ENCODE results near the gene MEF2C.

Gene MEF2C

GRCh38 chr5:88929385-88929784 lies 46.4 kb upstream of the MEF2C start:
- H3K27ac ChIP-seq (ENCODE audit: low read depth, low read length) = no peak overlapping the region
- TF ChIP-seq CTCF (IDR thresholded peaks at IDR 0.05; ENCODE audit: low read depth, low read length, poor library complexity, severe bottlenecking) (no peak), EZH2phosphoT487 (IDR thresholded peaks at IDR 0.05; ENCODE audit: borderline replicate concordance, low read length) (no peak)
- no peaks in the 10 kb centered on the region for H3F3A ChIP-seq (ENCODE audit: control insufficient read depth, insufficient read depth)
- no peaks in the 10 kb centered on the region for H4K20me1 ChIP-seq (ENCODE audit: control insufficient read depth, insufficient read depth, low read depth, low read length)
- no peaks in the 10 kb centered on the region for H3K9me3 ChIP-seq (ENCODE audit: control insufficient read depth, insufficient read depth, low read length)
- H3K36me3 ChIP-seq (ENCODE audit: control insufficient read depth, low read length) = no peaks in the 10 kb centered on the region
- H3K4me2 ChIP-seq (ENCODE audit: low read length) = no peak overlapping the region
- no peaks in the 10 kb centered on the region for H3K4me1 ChIP-seq (ENCODE audit: control insufficient read depth, low read length)
- H3K79me2 ChIP-seq (ENCODE audit: control insufficient read depth, low read length) = no peaks in the 10 kb centered on the region
- no peaks in the 10 kb centered on the region for H3K9me2 ChIP-seq (replicated peaks; ENCODE audit: control insufficient read depth, low read length)
- H3K4me3 ChIP-seq (ENCODE audit: low read length) = no peak overlapping the region
- no peaks in the 10 kb centered on the region for H3K27me3 ChIP-seq (ENCODE audit: control insufficient read depth, low read length)

GRCh38 chr5:88926774-88927173 lies 43.8 kb upstream of the MEF2C start:
- Histone ChIP-seq H3K9me2 (replicated peaks; ENCODE audit: control insufficient read depth, low read length) (no peaks in the 10 kb centered on the region), H3K79me2 (ENCODE audit: control insufficient read depth, low read length) (no peaks in the 10 kb centered on the region), H3K27ac (ENCODE audit: low read depth, low read length) (no peak overlapping the region), H3K4me1 (ENCODE audit: control insufficient read depth, low read length) (no peaks in the 10 kb centered on the region), H3F3A (ENCODE audit: control insufficient read depth, insufficient read depth) (no peaks in the 10 kb centered on the region), H3K4me3 (ENCODE audit: low read length) (no peak overlapping the region), H3K27me3 (ENCODE audit: control insufficient read depth, low read length) (no peaks in the 10 kb centered on the region), H3K4me2 (ENCODE audit: low read length) (no peak overlapping the region), H3K36me3 (ENCODE audit: control insufficient read depth, low read length) (no peaks in the 10 kb centered on the region), H4K20me1 (ENCODE audit: control insufficient read depth, insufficient read depth, low read depth, low read length) (no peaks in the 10 kb centered on the region), H3K9me3 (ENCODE audit: control insufficient read depth, insufficient read depth, low read length) (no peaks in the 10 kb centered on the region)
- TF ChIP-seq EZH2phosphoT487 (IDR thresholded peaks at IDR 0.05; ENCODE audit: borderline replicate concordance, low read length) (no peak), CTCF (IDR thresholded peaks at IDR 0.05; ENCODE audit: low read depth, low read length, poor library complexity, severe bottlenecking) (no peak)

GRCh38 chr5:88925692-88926490 lies 42.9 kb upstream of the MEF2C start:
- no peaks in the 10 kb centered on the region for H3K4me1 ChIP-seq (ENCODE audit: control insufficient read depth, low read length)
- no peaks in the 10 kb centered on the region for H4K20me1 ChIP-seq (ENCODE audit: control insufficient read depth, insufficient read depth, low read depth, low read length)
- no peak overlapping the region for H3K4me3 ChIP-seq (ENCODE audit: low read length)
- TF ChIP-seq CTCF (IDR thresholded peaks at IDR 0.05; ENCODE audit: low read depth, low read length, poor library complexity, severe bottlenecking) (no peak), EZH2phosphoT487 (IDR thresholded peaks at IDR 0.05; ENCODE audit: borderline replicate concordance, low read length) (no peak)
- no peaks in the 10 kb centered on the region for H3K79me2 ChIP-seq (ENCODE audit: control insufficient read depth, low read length)
- no peaks in the 10 kb centered on the region for H3K9me2 ChIP-seq (replicated peaks; ENCODE audit: control insufficient read depth, low read length)
- H3K9me3 ChIP-seq (ENCODE audit: control insufficient read depth, insufficient read depth, low read length) = no peaks in the 10 kb centered on the region
- no peak overlapping the region for H3K4me2 ChIP-seq (ENCODE audit: low read length)
- H3F3A ChIP-seq (ENCODE audit: control insufficient read depth, insufficient read depth) = no peaks in the 10 kb centered on the region
- H3K36me3 ChIP-seq (ENCODE audit: control insufficient read depth, low read length) = no peaks in the 10 kb centered on the region
- H3K27ac ChIP-seq (ENCODE audit: low read depth, low read length) = no peak overlapping the region
- no peaks in the 10 kb centered on the region for H3K27me3 ChIP-seq (ENCODE audit: control insufficient read depth, low read length)

Measured in DOHH2 (cell line).